Osteoblast (primary cell): ENCODE data around the gene FAM180A. TPM values are rescaled to one million over a fixed set of nuclear protein-coding genes. Genes with fewer than 3 reads are reported as not detected.
A peak's percentile ranks its signal among the peaks of the same experiment; 100 is the strongest.

ENCODE experiments used
- DNase-seq: peaks from one replicate; pipeline ENCODE4 v3.0.0; 2011; ENCODE audit warnings: low spot score, mixed read lengths; ENCODE audit not compliant: insufficient read length; ENCODE audit errors: missing footprints
- H2AFZ ChIP-seq: 2 replicates; pipeline ENCODE4 v1.6.0; 2011; ENCODE audit warnings: mild to moderate bottlenecking, low read length
- H3K27ac ChIP-seq: 2 replicates; pipeline ENCODE4 v1.5.1; 2011; ENCODE audit warnings: mild to moderate bottlenecking, low read depth, low read length, moderate library complexity
- H3K27me3 ChIP-seq: 2 replicates; pipeline ENCODE4 v1.6.0; 2012; ENCODE audit warnings: mild to moderate bottlenecking, control low read depth, inconsistent platforms, low read length, moderate library complexity; ENCODE audit not compliant: insufficient read depth
- H3K36me3 ChIP-seq: 2 replicates; pipeline ENCODE4 v1.5.1; 2011; ENCODE audit warnings: mild to moderate bottlenecking, low read length, control low read depth, moderate library complexity; ENCODE audit not compliant: insufficient read depth
- H3K4me1 ChIP-seq: 2 replicates; pipeline ENCODE4 v1.5.1; 2011; ENCODE audit warnings: mild to moderate bottlenecking, low read length, control low read depth, moderate library complexity; ENCODE audit not compliant: insufficient read depth
- H3K4me2 ChIP-seq: 2 replicates; pipeline ENCODE4 v1.6.0; 2011; ENCODE audit warnings: mild to moderate bottlenecking, low read length; ENCODE audit not compliant: insufficient read depth
- H3K4me3 ChIP-seq: fragments of 200-600 bp; sonication (generic); 3 replicates; pipeline ENCODE4 v1.5.1; 2012; ENCODE audit warnings: mild to moderate bottlenecking, low read length, inconsistent platforms; ENCODE audit not compliant: insufficient read depth
- H3K79me2 ChIP-seq: 2 replicates; pipeline ENCODE4 v1.6.0; 2012; ENCODE audit warnings: mild to moderate bottlenecking, low read length, control low read depth, inconsistent platforms; ENCODE audit not compliant: insufficient read depth
- H3K9me3 ChIP-seq: 2 replicates; pipeline ENCODE4 v1.5.1; 2011; ENCODE audit warnings: low read depth, low read length, control low read depth
- H4K20me1 ChIP-seq: 2 replicates; pipeline ENCODE4 v1.6.0; 2012; ENCODE audit warnings: mild to moderate bottlenecking, low read length, control low read depth; ENCODE audit not compliant: insufficient read depth
- total RNA-seq: library from RNA; depleted of rRNA; stranded (reverse); fragments of >200 nt; gene quantifications from 2 replicates; pipeline ENCODE4 v1.2.3, GENCODE V29; 2012
- TF ChIP-seq, protein P1 (sequence below): IDR thresholded peaks from 2 replicates; pipeline ENCODE4 v1.5.1; 2011; ENCODE audit warnings: mild to moderate bottlenecking, low read depth, low read length, moderate library complexity; ENCODE audit errors: extremely low read depth

FAM180A gene
- total RNA-seq, 1 donor = 23.5 TPM

DNA sequence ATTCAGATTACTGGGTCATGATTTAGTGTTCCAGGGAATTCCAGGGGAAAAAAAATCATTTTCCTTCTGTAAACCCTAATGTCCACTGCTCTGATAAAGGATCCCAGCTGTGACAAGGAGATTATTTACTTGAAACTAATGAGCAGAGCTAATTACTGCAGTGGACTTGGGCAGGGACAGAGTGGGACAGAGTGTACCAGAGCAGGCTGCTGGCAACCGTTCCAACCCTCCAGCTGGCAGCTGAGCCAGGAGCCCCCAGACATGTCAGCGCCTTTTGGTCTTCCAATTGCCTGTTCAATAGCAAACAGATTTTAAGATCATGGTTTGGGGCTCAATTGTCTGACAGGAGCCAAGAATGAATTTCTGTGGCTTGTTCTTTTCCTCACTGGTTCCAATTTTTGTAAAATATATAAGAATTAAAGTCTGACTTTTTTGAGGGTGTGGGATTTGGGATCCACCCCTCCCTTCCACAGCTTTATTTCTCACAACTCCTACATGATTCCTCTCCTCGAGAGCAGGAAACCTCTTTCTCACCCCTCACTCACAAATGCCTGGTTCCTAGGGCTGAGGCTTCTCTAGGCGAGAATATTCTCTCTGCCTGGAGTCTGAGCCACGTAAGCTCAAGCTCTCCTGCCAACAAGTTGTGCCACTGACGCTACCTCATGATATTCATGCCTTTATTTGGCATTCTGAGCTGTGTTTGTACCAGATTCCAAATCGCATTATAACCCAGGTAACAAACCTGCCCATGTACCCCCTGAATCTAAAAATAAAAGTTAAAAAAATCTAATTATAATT, 20.6 kb upstream of the FAM180A start:
- H3K9me3 ChIP-seq = no peaks in the 10 kb centered on the region
- no peaks in the 10 kb centered on the region for H3K36me3 ChIP-seq
- no peaks in the 10 kb centered on the region for H3K4me1 ChIP-seq
- no peak overlapping the region for H3K4me2 ChIP-seq
- TF ChIP-seq, protein P1, sequence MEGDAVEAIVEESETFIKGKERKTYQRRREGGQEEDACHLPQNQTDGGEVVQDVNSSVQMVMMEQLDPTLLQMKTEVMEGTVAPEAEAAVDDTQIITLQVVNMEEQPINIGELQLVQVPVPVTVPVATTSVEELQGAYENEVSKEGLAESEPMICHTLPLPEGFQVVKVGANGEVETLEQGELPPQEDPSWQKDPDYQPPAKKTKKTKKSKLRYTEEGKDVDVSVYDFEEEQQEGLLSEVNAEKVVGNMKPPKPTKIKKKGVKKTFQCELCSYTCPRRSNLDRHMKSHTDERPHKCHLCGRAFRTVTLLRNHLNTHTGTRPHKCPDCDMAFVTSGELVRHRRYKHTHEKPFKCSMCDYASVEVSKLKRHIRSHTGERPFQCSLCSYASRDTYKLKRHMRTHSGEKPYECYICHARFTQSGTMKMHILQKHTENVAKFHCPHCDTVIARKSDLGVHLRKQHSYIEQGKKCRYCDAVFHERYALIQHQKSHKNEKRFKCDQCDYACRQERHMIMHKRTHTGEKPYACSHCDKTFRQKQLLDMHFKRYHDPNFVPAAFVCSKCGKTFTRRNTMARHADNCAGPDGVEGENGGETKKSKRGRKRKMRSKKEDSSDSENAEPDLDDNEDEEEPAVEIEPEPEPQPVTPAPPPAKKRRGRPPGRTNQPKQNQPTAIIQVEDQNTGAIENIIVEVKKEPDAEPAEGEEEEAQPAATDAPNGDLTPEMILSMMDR = no peak
- no peaks in the 10 kb centered on the region for H3K79me2 ChIP-seq
- no peaks in the 10 kb centered on the region for H3K27me3 ChIP-seq
- no peak overlapping the region for H3K4me3 ChIP-seq
- no peak overlapping the region for H3K27ac ChIP-seq
- no peak for DNase-seq
- H4K20me1 ChIP-seq = no peaks in the 10 kb centered on the region
- no peak overlapping the region for H2AFZ ChIP-seq

DNA sequence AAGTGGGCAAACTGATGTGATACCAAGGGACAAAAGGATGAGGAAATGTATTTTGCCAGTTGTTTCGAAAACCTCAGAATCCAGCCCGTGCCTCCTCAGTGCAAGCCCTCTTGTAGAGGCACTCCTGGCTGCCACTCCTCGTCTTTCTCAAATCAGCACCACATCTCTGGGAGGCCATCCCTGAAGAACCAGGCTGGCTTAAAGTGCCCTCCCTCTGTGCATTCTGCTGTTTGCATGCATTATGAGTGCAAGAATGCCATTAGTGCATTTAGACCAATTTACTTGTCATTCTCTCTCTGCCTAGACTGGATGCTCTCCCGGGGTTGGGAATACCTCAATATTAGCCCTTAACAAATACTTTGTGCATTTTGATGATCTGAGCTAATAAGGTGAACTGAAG, 19.9 kb upstream of the FAM180A start:
- H3K4me2 ChIP-seq = no peak overlapping the region
- no peak overlapping the region for H3K4me3 ChIP-seq
- no peaks in the 10 kb centered on the region for H4K20me1 ChIP-seq
- DNase-seq = no peak
- no peaks in the 10 kb centered on the region for H3K36me3 ChIP-seq
- no peaks in the 10 kb centered on the region for H3K27me3 ChIP-seq
- H2AFZ ChIP-seq = no peak overlapping the region
- TF ChIP-seq, protein P1 = no peak
- no peak overlapping the region for H3K27ac ChIP-seq
- no peaks in the 10 kb centered on the region for H3K9me3 ChIP-seq
- peaks cover 3% of the 10 kb centered on the region for H3K4me1 ChIP-seq
- no peaks in the 10 kb centered on the region for H3K79me2 ChIP-seq

DNA sequence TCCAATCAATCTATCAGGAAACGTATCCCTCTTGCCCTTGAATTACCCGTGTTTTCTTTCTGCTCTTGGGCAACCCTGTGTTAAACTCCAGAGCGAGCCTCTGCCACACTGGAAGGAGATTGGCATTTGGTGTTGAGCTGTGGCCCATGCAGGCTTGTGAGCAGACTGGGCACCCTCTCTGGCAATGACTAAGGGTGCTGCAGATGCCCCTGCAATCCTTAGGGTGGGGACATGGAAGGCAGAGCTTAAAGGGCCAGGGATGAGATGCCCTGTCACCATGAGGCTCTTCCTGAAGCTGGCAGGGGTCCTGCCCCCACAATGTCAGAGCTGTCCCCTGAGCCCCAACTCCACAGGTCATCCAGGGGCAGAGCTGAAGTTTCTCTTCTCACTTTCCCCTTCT, 19.5 kb upstream of the FAM180A start:
- Histone ChIP-seq H3K36me3 (no peaks in the 10 kb centered on the region), H3K4me1 (peaks cover 6% of the 10 kb centered on the region), H3K27me3 (no peaks in the 10 kb centered on the region), H3K27ac (no peak overlapping the region), H2AFZ (no peak overlapping the region), H3K9me3 (no peaks in the 10 kb centered on the region), H3K79me2 (no peaks in the 10 kb centered on the region), H3K4me2 (no peak overlapping the region), H3K4me3 (no peak overlapping the region), H4K20me1 (no peaks in the 10 kb centered on the region)
- no peak for DNase-seq
- TF ChIP-seq, protein P1 = no peak

DNA sequence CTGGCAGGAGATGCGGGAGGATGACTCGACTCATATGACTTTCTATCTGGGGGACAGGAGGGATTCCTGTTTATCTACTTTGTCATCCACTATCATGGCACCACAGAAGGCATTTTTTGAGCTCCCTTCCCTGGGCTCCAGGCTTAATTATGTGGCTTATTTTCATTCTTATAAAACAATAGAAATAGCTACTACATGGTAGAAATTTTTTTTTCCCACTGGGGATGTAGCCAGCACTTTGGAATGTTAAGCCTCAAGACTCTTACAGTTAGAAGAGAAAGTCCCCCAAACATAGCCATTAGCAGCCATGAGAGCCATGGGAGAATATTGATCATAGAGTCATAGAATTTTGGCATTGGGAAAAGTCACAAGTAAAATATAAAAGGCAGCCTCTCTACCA, 14.6 kb upstream of the FAM180A start:
- H3K4me3 ChIP-seq = no peak overlapping the region
- H2AFZ ChIP-seq = no peak overlapping the region
- peaks cover 38% of the 10 kb centered on the region for H3K4me1 ChIP-seq
- H3K79me2 ChIP-seq = no peaks in the 10 kb centered on the region
- H3K36me3 ChIP-seq = no peaks in the 10 kb centered on the region
- no peaks in the 10 kb centered on the region for H4K20me1 ChIP-seq
- peak overlapping the region; percentile 32 for H3K4me2 ChIP-seq
- no peaks in the 10 kb centered on the region for H3K27me3 ChIP-seq
- TF ChIP-seq, protein P1 = no peak
- H3K9me3 ChIP-seq = no peaks in the 10 kb centered on the region
- H3K27ac ChIP-seq = peak overlapping the region; percentile 94
- no peak for DNase-seq
